ENCODE measurements around the gene GREB1L.

- TF ChIP-seq POLR2A (IDR thresholded peaks at IDR 0.05) (no peak), CTCF (IDR thresholded peaks at IDR 0.05) (no peak), POLR2AphosphoS5 (IDR thresholded peaks at IDR 0.05) (peak; percentile 13)
These were observed 284.4 kb downstream of the GREB1L start for GRCh38 chr18:21526463-21526862.

Data from prostate gland (tissue), 2 donors.